Hindlimb muscle (tissue), 1 donor: Measurements from ENCODE around the gene REL. TPM values are rescaled to one million over a fixed set of nuclear protein-coding genes. Genes with fewer than 3 reads are reported as not detected.
"Not testable (repeated sequence)": the region's sequence is repeated elsewhere in the genome, so short reads cannot be mapped to it uniquely, and the experiment has no call there.

Source experiments
- DNase-seq: peaks from one replicate; pipeline ENCODE4 v3.0.0-alpha.2; 2013
- polyA plus RNA-seq: library from polyadenylated mRNA; unstranded; fragments of 120-200 nt; gene quantifications from one replicate; pipeline ENCODE4 v1.2.1, GENCODE V29; 2013; ENCODE audit not compliant: insufficient read length

REL gene
- polyA plus RNA-seq, 1 donor, result 5.2 TPM

GRCh38 chr2:60868589-60869273 is 12.6 kb upstream of the REL start:
- no peak for DNase-seq

GRCh38 chr2:60872510-60872928 is 8.9 kb upstream of the REL start:
- DNase-seq, result no peak

- DNase-seq, result no peak
Measured at GRCh38 chr2:60873381-60873780, 8.0 kb upstream of the REL start.

- DNase-seq, result no peak
Measured at GRCh38 chr2:60875520-60875919, 5.9 kb upstream of the REL start.

- DNase-seq, result no peak
Measured at GRCh38 chr2:60880643-60881046, 729 bp upstream of the REL start.

- peak; percentile 17 for DNase-seq
Measured at GRCh38 chr2:60882971-60883753, 1.8 kb downstream of the REL start.

GRCh38 chr2:60883896-60884295 is 2.5 kb downstream of the REL start:
- DNase-seq, result no peak

GRCh38 chr2:60884800-60885199 is 3.4 kb downstream of the REL start:
- DNase-seq, result no peak

GRCh38 chr2:60885683-60886082 is 4.3 kb downstream of the REL start:
- no peak for DNase-seq

GRCh38 chr2:60886991-60887390 is 5.6 kb downstream of the REL start:
- DNase-seq, result no peak

- no peak for DNase-seq
Measured at GRCh38 chr2:60888853-60889252, 7.5 kb downstream of the REL start.

- DNase-seq, result not testable (repeated sequence)
Measured at GRCh38 chr2:60889581-60890392, 8.4 kb downstream of the REL start.

GRCh38 chr2:60890393-60890707 is 9.0 kb downstream of the REL start:
- no peak for DNase-seq

GRCh38 chr2:60891180-60891579 is 9.8 kb downstream of the REL start:
- DNase-seq, result no peak

GRCh38 chr2:60898567-60898966 is 17.2 kb downstream of the REL start:
- no peak for DNase-seq

GRCh38 chr2:60899230-60899891 is 18.0 kb downstream of the REL start:
- no peak for DNase-seq

GRCh38 chr2:60899892-60900249 is 18.5 kb downstream of the REL start:
- no peak for DNase-seq

GRCh38 chr2:60901296-60901695 is 19.9 kb downstream of the REL start:
- not testable (repeated sequence) for DNase-seq

GRCh38 chr2:60905867-60906266 is 24.5 kb downstream of the REL start:
- not testable (repeated sequence) for DNase-seq

- no peak for DNase-seq
Measured at GRCh38 chr2:60906395-60906794, 25.0 kb downstream of the REL start.

GRCh38 chr2:60907329-60907728 is 26.0 kb downstream of the REL start:
- DNase-seq, result no peak

- DNase-seq, result no peak
Measured at GRCh38 chr2:60925994-60926740, 44.8 kb downstream of the REL start.
